Measurements from ENCODE around the gene NPHP4. TPM values are rescaled to one million over a fixed set of nuclear protein-coding genes. Genes with fewer than 3 reads are reported as not detected.

Gene NPHP4
- total RNA-seq, 1 donor from 2014 or later: 8.2 TPM

- Histone ChIP-seq H3K36me3 (peaks cover 0 to 6% of the 10 kb centered on the region in 2 donors), H3K4me3 (no peak overlapping the region), H3K27ac (no peak overlapping the region), H3K9me3 (no peaks in the 10 kb centered on the region), H3K4me1 (no peaks in the 10 kb centered on the region), H3K27me3 (no peaks in the 10 kb centered on the region)
- no peak for TF ChIP-seq CTCF (IDR thresholded peaks at IDR 0.05)
- DNase-seq (ENCODE audit: low spot score in 2 of 2): no peak
- intact Hi-C loops (cut with DNase I): no loop called here
These were observed 80.4 kb downstream of the NPHP4 start for GRCh38 chr1:5911871-5912271.

- no peaks in the 10 kb centered on the region for H3K4me1 ChIP-seq
- H3K27me3 ChIP-seq: no peaks in the 10 kb centered on the region
- intact Hi-C loops (cut with DNase I): no loop called here
- no peak for TF ChIP-seq CTCF (IDR thresholded peaks at IDR 0.05)
- H3K4me3 ChIP-seq: no peak overlapping the region
- DNase-seq (ENCODE audit: low spot score in 2 of 2): no peak
- H3K9me3 ChIP-seq: no peaks in the 10 kb centered on the region
- no peak overlapping the region for H3K27ac ChIP-seq
- H3K36me3 ChIP-seq: peaks cover 0 to 9% of the 10 kb centered on the region in 2 donors
These were observed 81.1 kb downstream of the NPHP4 start for GRCh38 chr1:5911157-5911556.

GRCh38 chr1:5910666-5911065, 81.6 kb downstream of the NPHP4 start:
- TF ChIP-seq CTCF (IDR thresholded peaks at IDR 0.05): no peak
- no peak overlapping the region for H3K4me3 ChIP-seq
- no peaks in the 10 kb centered on the region for H3K4me1 ChIP-seq
- no peak for DNase-seq (ENCODE audit: low spot score in 2 of 2)
- no peaks in the 10 kb centered on the region for H3K9me3 ChIP-seq
- peaks cover 0 to 9% of the 10 kb centered on the region in 2 donors for H3K36me3 ChIP-seq
- intact Hi-C loops (cut with DNase I): no loop called here
- no peaks in the 10 kb centered on the region for H3K27me3 ChIP-seq
- no peak overlapping the region for H3K27ac ChIP-seq

- intact Hi-C loops (cut with DNase I): no loop called here
- H3K4me1 ChIP-seq: no peaks in the 10 kb centered on the region
- no peak for TF ChIP-seq CTCF (IDR thresholded peaks at IDR 0.05)
- no peak for DNase-seq (ENCODE audit: low spot score in 2 of 2)
- peaks cover 1 to 11% of the 10 kb centered on the region in 2 donors for H3K36me3 ChIP-seq
- H3K27me3 ChIP-seq: no peaks in the 10 kb centered on the region
- no peak overlapping the region for H3K4me3 ChIP-seq
- H3K9me3 ChIP-seq: no peaks in the 10 kb centered on the region
- no peak overlapping the region for H3K27ac ChIP-seq
These were observed 82.0 kb downstream of the NPHP4 start for GRCh38 chr1:5910276-5910620.

- Histone ChIP-seq H3K36me3 (peaks cover 3 to 16% of the 10 kb centered on the region in 2 donors), H3K4me1 (no peaks in the 10 kb centered on the region), H3K27ac (no peak overlapping the region), H3K4me3 (no peak overlapping the region), H3K9me3 (no peaks in the 10 kb centered on the region), H3K27me3 (no peaks in the 10 kb centered on the region)
- TF ChIP-seq CTCF (IDR thresholded peaks at IDR 0.05): no peak
- no peak for DNase-seq (ENCODE audit: low spot score in 2 of 2)
- intact Hi-C loops (cut with DNase I): no loop called here
These were observed 82.5 kb downstream of the NPHP4 start for GRCh38 chr1:5909576-5910275.
